ENCODE data around the gene TAF5. TPM values are rescaled to one million over a fixed set of nuclear protein-coding genes. Genes with fewer than 3 reads are reported as not detected.

Gene TAF5
- total RNA-seq, 1 experiment from 2014 or later: 8.3 TPM

DNA sequence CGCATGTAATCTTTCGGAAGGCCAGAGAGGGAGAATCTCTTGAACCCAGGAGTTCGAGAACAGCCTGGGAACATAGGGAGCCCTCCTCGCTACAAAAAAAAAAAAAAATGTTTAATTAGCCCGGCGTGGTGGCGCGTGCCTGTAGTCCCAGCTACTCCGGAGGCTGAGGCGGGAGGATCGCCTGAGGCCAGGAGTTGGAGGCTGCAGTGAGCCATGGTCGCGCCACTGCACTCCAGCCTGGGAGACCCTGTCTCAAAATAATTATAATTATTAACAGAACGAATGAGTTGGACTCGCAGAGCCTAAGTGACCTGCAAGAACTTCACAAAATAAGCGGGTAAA lies 17.6 kb upstream of the TAF5 start:
- H2BK12ac ChIP-seq (ENCODE audit: insufficient read length, low read depth, low read length): no peak overlapping the region
- peaks cover 2% of the 10 kb centered on the region; the same call in 1 of the 2 replicates for H3K79me2 ChIP-seq (ENCODE audit: insufficient read depth, low read length)
- H3K56ac ChIP-seq (ENCODE audit: insufficient read length, low read depth, low read length): no peak overlapping the region
- no peaks in the 10 kb centered on the region for H3K9me3 ChIP-seq (ENCODE audit: control insufficient read depth, low read depth, low read length)
- no peaks in the 10 kb centered on the region for H4K20me1 ChIP-seq (ENCODE audit: control insufficient read depth, insufficient read depth, insufficient read length)
- no peak overlapping the region for H3K23ac ChIP-seq (ENCODE audit: insufficient read length, low read depth, low read length)
- peak overlapping the region; percentile 69 for H3K9ac ChIP-seq (ENCODE audit: extremely low read depth, insufficient read length, low read length)
- no peak overlapping the region for H2BK120ac ChIP-seq (ENCODE audit: low read depth, low read length, poor library complexity, severe bottlenecking)
- peak overlapping the region; percentile 22 for H3K4me2 ChIP-seq (ENCODE audit: insufficient read depth, insufficient read length, low read length)
- H3K27ac ChIP-seq (ENCODE audit: insufficient read length, low read depth, low read length): no peak overlapping the region
- peaks cover 4% of the 10 kb centered on the region for H3K23me2 ChIP-seq (ENCODE audit: insufficient read length, low read depth, low read length, poor library complexity, severe bottlenecking)
- Mint-ChIP-seq H3K4me1 (peaks cover 0 to 10% of the 10 kb centered on the region in 2 experiments; a peak in 2 of 4 replicates), H3K27me3 (ENCODE audit: low read depth) (no peaks in the 10 kb centered on the region), H3K4me3 (peak overlapping the region; percentile 90 to 95), H3K9me3 (no peaks in the 10 kb centered on the region), H3K36me3 (ENCODE audit: insufficient read depth in 1 of 3, low read depth in 3 of 3) (peaks cover 4 to 27% (median 26%) of the 10 kb centered on the region in 3 experiments; a peak in 6 of 7 replicates), H3K27ac (no peak overlapping the region)
- no CpG with 5 or more reads among the region's 16 CpGs for WGBS (ENCODE audit: extremely low coverage, insufficient read length, low lambda C conversion rate)
- TF ChIP-seq, protein P1, sequence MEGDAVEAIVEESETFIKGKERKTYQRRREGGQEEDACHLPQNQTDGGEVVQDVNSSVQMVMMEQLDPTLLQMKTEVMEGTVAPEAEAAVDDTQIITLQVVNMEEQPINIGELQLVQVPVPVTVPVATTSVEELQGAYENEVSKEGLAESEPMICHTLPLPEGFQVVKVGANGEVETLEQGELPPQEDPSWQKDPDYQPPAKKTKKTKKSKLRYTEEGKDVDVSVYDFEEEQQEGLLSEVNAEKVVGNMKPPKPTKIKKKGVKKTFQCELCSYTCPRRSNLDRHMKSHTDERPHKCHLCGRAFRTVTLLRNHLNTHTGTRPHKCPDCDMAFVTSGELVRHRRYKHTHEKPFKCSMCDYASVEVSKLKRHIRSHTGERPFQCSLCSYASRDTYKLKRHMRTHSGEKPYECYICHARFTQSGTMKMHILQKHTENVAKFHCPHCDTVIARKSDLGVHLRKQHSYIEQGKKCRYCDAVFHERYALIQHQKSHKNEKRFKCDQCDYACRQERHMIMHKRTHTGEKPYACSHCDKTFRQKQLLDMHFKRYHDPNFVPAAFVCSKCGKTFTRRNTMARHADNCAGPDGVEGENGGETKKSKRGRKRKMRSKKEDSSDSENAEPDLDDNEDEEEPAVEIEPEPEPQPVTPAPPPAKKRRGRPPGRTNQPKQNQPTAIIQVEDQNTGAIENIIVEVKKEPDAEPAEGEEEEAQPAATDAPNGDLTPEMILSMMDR (conservative IDR thresholded peaks at IDR 0.05): no peak
- H3T11ph ChIP-seq (ENCODE audit: low read length): no peak overlapping the region
- no peaks in the 10 kb centered on the region for H3K27me3 ChIP-seq (ENCODE audit: insufficient read depth, low read length)
- H3K18ac ChIP-seq (ENCODE audit: insufficient read length, low read depth, low read length): peak overlapping the region; percentile 66
- no peak overlapping the region for H2AFZ ChIP-seq (ENCODE audit: low read length)
- DNase-seq: no peak
- H4K5ac ChIP-seq (ENCODE audit: insufficient read length, low read depth, low read length): no peak overlapping the region
- no peak overlapping the region for H2BK15ac ChIP-seq (ENCODE audit: low read depth, low read length)
- H2BK5ac ChIP-seq (ENCODE audit: insufficient read length, low read length): no peak overlapping the region
- H2BK20ac ChIP-seq (ENCODE audit: low read depth, low read length, poor library complexity, severe bottlenecking): no peak overlapping the region
- no peaks in the 10 kb centered on the region for H3K4me1 ChIP-seq (ENCODE audit: insufficient read depth, low read length)
- H4K8ac ChIP-seq (replicated peaks; ENCODE audit: insufficient read length, low read depth, low read length): no peak overlapping the region
- no peak overlapping the region for H2AK5ac ChIP-seq (ENCODE audit: insufficient read length, low read length)
- no peak overlapping the region for H3K4ac ChIP-seq (ENCODE audit: low read depth, low read length)
- no peak overlapping the region for H3K14ac ChIP-seq (ENCODE audit: insufficient read depth, low read length)
- H3K79me1 ChIP-seq (ENCODE audit: insufficient read depth, low read depth, low read length, poor library complexity, severe bottlenecking): no peaks in the 10 kb centered on the region
- H4K91ac ChIP-seq (ENCODE audit: insufficient read length, low read depth, low read length): no peak overlapping the region
